ENCODE data around the gene GRP. TPM values are rescaled to one million over a fixed set of nuclear protein-coding genes. Genes with fewer than 3 reads are reported as not detected.

Gene GRP
- total and polyA plus RNA-seq, 2 of the 4 experiments (the other 2 are of a cell fraction) = not detected

DNA sequence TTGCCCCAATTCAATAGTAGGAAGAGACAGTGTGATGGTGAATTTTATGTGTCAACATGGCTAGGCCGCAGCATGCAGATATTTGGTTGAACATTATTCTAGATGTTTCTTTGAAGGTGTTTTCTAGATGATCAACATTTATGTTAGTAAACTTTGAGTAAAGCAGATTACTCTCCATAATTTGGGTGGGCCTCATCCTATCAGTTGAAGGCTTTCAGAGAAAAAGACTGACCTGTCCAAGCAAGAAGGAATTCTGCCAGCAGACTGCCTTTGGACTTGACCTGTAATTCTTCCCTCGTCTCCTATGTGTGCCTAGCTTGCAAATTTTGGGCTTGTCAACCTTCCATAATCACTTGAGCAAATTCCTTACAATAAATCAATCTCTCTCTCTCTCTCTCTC lies 8.3 kb upstream of the GRP start:
- CTCF ChIA-PET = interaction anchor here (0.6 kb wide), 1 partner anchor 823 kb away, joined by 3 read pairs; no protein-coding TSS in a partner anchor
- H3K56ac ChIP-seq (ENCODE audit: extremely low read depth, insufficient read depth, low read length) = no peak overlapping the region
- H2AK9ac ChIP-seq (replicated peaks; ENCODE audit: low read depth, low read length, poor library complexity) = no peak overlapping the region
- no peak overlapping the region for H3K18ac ChIP-seq (ENCODE audit: low read depth, low read length)
- H3K27me3 ChIP-seq (ENCODE audit: control insufficient read depth, insufficient read depth, low read length) = peaks cover 50% of the 10 kb centered on the region
- no peaks in the 10 kb centered on the region for H3K36me3 ChIP-seq (ENCODE audit: control insufficient read depth, insufficient read depth, low read length)
- no peak overlapping the region for H2AFZ ChIP-seq (replicated peaks; ENCODE audit: low read length, poor library complexity)
- H3K14ac ChIP-seq (replicated peaks; ENCODE audit: low read depth, low read length) = no peak overlapping the region
- in situ Hi-C loops (cut with MboI; ENCODE audit: low sequenced_read_pairs) = no loop called here
- no peak overlapping the region for H3K4me3 ChIP-seq (ENCODE audit: insufficient read depth, low read depth, low read length)
- BruUV-seq (replicated peaks) = no TSS peak
- H3K9me1 ChIP-seq (ENCODE audit: insufficient read depth, low read length) = no peaks in the 10 kb centered on the region
- H4K8ac ChIP-seq (ENCODE audit: low read depth in 2 of 2, low read length in 2 of 2) = no peak overlapping the region
- dilution Hi-C loops (cut with HindIII; ENCODE audit: low sequenced_read_pairs, unreplicated experiment) = no loop called here
- POLR2A ChIA-PET (ENCODE audit: unreplicated experiment) = no interaction called here
- H3K4me1 ChIP-seq (ENCODE audit: control insufficient read depth, insufficient read depth, low read length) = no peaks in the 10 kb centered on the region
- no CpG with 5 or more reads among the region's 2 CpGs for WGBS, 2 experiments (ENCODE audit: extremely low coverage in 2 of 2, insufficient read length in 1 of 2)
- TF ChIP-seq MAZ (IDR thresholded peaks at IDR 0.05; ENCODE audit: borderline replicate concordance, low read depth, low read length) = no peak
- TF ChIP-seq, protein P1, sequence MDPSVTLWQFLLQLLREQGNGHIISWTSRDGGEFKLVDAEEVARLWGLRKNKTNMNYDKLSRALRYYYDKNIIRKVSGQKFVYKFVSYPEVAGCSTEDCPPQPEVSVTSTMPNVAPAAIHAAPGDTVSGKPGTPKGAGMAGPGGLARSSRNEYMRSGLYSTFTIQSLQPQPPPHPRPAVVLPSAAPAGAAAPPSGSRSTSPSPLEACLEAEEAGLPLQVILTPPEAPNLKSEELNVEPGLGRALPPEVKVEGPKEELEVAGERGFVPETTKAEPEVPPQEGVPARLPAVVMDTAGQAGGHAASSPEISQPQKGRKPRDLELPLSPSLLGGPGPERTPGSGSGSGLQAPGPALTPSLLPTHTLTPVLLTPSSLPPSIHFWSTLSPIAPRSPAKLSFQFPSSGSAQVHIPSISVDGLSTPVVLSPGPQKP (IDR thresholded peaks at IDR 0.05; ENCODE audit: borderline replicate concordance, low read depth, low read length) = no peak
- no peak for TF ChIP-seq CHD1 (IDR thresholded peaks at IDR 0.05; ENCODE audit: low read depth, low read length)
- TF ChIP-seq SMC3 (IDR thresholded peaks at IDR 0.05; ENCODE audit: low read depth, low read length) = no peak
- TF ChIP-seq, protein P2, sequence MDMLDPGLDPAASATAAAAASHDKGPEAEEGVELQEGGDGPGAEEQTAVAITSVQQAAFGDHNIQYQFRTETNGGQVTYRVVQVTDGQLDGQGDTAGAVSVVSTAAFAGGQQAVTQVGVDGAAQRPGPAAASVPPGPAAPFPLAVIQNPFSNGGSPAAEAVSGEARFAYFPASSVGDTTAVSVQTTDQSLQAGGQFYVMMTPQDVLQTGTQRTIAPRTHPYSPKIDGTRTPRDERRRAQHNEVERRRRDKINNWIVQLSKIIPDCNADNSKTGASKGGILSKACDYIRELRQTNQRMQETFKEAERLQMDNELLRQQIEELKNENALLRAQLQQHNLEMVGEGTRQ (IDR thresholded peaks at IDR 0.05; ENCODE audit: low read depth, low read length) = no peak
- no peak for TF ChIP-seq MXI1 (IDR thresholded peaks at IDR 0.05; ENCODE audit: borderline replicate concordance, low read depth, low read length)
- no peak for TF ChIP-seq CEBPB (IDR thresholded peaks at IDR 0.05; ENCODE audit: low read depth, low read length)
- no peak for TF ChIP-seq BHLHE40 (IDR thresholded peaks at IDR 0.05; ENCODE audit: low read depth, low read length)
- no peak for TF ChIP-seq RFX5 (IDR thresholded peaks at IDR 0.05; ENCODE audit: low read depth, low read length)
- TF ChIP-seq FOS (IDR thresholded peaks at IDR 0.05; ENCODE audit: low read depth, low read length) = no peak
- no peak for TF ChIP-seq NFE2L2 (IDR thresholded peaks at IDR 0.05; ENCODE audit: low read depth, low read length)
- no peak for TF ChIP-seq RCOR1 (IDR thresholded peaks at IDR 0.05; ENCODE audit: insufficient replicate concordance, low read length)
- TF ChIP-seq, protein P3, sequence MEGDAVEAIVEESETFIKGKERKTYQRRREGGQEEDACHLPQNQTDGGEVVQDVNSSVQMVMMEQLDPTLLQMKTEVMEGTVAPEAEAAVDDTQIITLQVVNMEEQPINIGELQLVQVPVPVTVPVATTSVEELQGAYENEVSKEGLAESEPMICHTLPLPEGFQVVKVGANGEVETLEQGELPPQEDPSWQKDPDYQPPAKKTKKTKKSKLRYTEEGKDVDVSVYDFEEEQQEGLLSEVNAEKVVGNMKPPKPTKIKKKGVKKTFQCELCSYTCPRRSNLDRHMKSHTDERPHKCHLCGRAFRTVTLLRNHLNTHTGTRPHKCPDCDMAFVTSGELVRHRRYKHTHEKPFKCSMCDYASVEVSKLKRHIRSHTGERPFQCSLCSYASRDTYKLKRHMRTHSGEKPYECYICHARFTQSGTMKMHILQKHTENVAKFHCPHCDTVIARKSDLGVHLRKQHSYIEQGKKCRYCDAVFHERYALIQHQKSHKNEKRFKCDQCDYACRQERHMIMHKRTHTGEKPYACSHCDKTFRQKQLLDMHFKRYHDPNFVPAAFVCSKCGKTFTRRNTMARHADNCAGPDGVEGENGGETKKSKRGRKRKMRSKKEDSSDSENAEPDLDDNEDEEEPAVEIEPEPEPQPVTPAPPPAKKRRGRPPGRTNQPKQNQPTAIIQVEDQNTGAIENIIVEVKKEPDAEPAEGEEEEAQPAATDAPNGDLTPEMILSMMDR (conservative IDR thresholded peaks at IDR 0.05; ENCODE audit: low read depth, low read length) = no peak
- no peak for TF ChIP-seq MAFK (IDR thresholded peaks at IDR 0.05; ENCODE audit: low read depth, low read length)
- no peak for TF ChIP-seq RAD21 (IDR thresholded peaks at IDR 0.05; ENCODE audit: low read length)
- no peak for TF ChIP-seq POLR2A (IDR thresholded peaks at IDR 0.05; ENCODE audit: low read depth, low read length)
- no peak overlapping the region for H2BK120ac ChIP-seq (ENCODE audit: low read depth, low read length)
- H3K23ac ChIP-seq (ENCODE audit: low read depth, low read length) = no peak overlapping the region
- intact Hi-C loops (cut with micrococcal nuclease) = no loop called here
- no peak overlapping the region for H2AK5ac ChIP-seq (ENCODE audit: low read depth, low read length)
- H3K79me1 ChIP-seq (ENCODE audit: low read depth in 1 of 2, low read length in 2 of 2) = no peaks in the 10 kb centered on the region
- no peaks in the 10 kb centered on the region for H3K9me3 ChIP-seq (ENCODE audit: control insufficient read depth, insufficient read depth, low read length)
- no peak overlapping the region for H4K5ac ChIP-seq (ENCODE audit: low read depth, low read length)
- no peak overlapping the region for H2BK5ac ChIP-seq (ENCODE audit: low read depth, low read length, poor library complexity, severe bottlenecking)
- DNase-seq = no peak
- no peaks in the 10 kb centered on the region for H4K20me1 ChIP-seq (ENCODE audit: insufficient read depth, low read length)
- no peak overlapping the region for H3K27ac ChIP-seq (ENCODE audit: insufficient read depth, low read length)
- no peak overlapping the region for H3K4me2 ChIP-seq (ENCODE audit: low read depth, low read length)
- no peak overlapping the region for H2BK20ac ChIP-seq (ENCODE audit: low read depth, low read length)
- no peak overlapping the region for H2BK15ac ChIP-seq (ENCODE audit: low read depth, low read length)
- no peak overlapping the region for H4K91ac ChIP-seq (ENCODE audit: insufficient read depth, low read depth, low read length)
- ATAC-seq (ENCODE audit: low read depth) = no peak
- no peak overlapping the region for H3K4ac ChIP-seq (ENCODE audit: low read depth, low read length)
- no peak overlapping the region for H3K9ac ChIP-seq (ENCODE audit: low read depth, low read length)
